B cell (primary cell): ENCODE results near the gene GUF1. TPM values are rescaled to one million over a fixed set of nuclear protein-coding genes. Genes with fewer than 3 reads are reported as not detected.
"Not testable (repeated sequence)": the region's sequence is repeated elsewhere in the genome, so short reads cannot be mapped to it uniquely, and the experiment has no call there.

Experiments used
- ATAC-seq: fragments of 200-7000 bp; cut with Tn5 transposase; one replicate; pipeline ENCODE4 v1.10.0; 2021; ENCODE audit warnings: low read depth, mild to moderate bottlenecking, moderate number of reproducible peaks, moderate library complexity
- CTCF ChIA-PET: fragments of 350-600 bp; sonication (Branson Sonifier 250); formaldehyde crosslinking; loops from one replicate; lab custom pipeline; 2021; ENCODE audit warnings: antibody characterized with exemption, inconsistent platforms; lab: Charles Lee
- POLR2A ChIA-PET: fragments of 350-600 bp; sonication (Branson Sonifier 250); formaldehyde crosslinking; loops from one replicate; lab custom pipeline; 2021; ENCODE audit warnings: antibody characterized with exemption; lab: Charles Lee
- DNase-seq: peaks from one replicate; pipeline ENCODE4 v3.0.0; 2013
- H2AFZ ChIP-seq: 2 replicates; pipeline ENCODE4 v1.6.1; 2012; ENCODE audit warnings: mild to moderate bottlenecking, low read depth, low read length; ENCODE audit not compliant: insufficient read depth, poor library complexity, severe bottlenecking
- H3K27ac ChIP-seq, 2 donors: 1 replicate in 1 of 2; 2 replicates in 1 of 2; pipeline ENCODE4 v1.5.1; 2012 to 2013; ENCODE audit warnings: low read length in 2 of 2, mild to moderate bottlenecking in 2 of 2, moderate library complexity in 1 of 2
- H3K27me3 ChIP-seq, 4 experiments: fragments of 200-600 bp in 1 of 4; sonication (generic) in 1 of 4; replicated peaks in 1 of 4; 1 replicate in 2 of 4; 2 replicates in 2 of 4; pipeline versions ENCODE4 v1.6.1 to v1.7.0; 2013 to 2016; ENCODE audit warnings: low read length in 3 of 4, mild to moderate bottlenecking in 2 of 4, mixed read lengths in 1 of 4, moderate library complexity in 1 of 4; ENCODE audit not compliant: insufficient read depth in 4 of 4, control insufficient read depth in 3 of 4; ENCODE audit errors: control extremely low read depth in 1 of 4
- H3K36me3 ChIP-seq, 2 experiments: replicated peaks in 1 of 2; 1 replicate in 1 of 2; 2 replicates in 1 of 2; pipeline versions ENCODE4 v1.6.1 to v1.7.1; 2013; ENCODE audit warnings: low read length in 1 of 2; ENCODE audit not compliant: insufficient read depth in 2 of 2, control insufficient read depth in 1 of 2; ENCODE audit errors: control extremely low read depth in 1 of 2, extremely low read depth in 1 of 2
- H3K4me1 ChIP-seq, 2 donors: fragments of 200-600 bp in 1 of 2; sonication (generic) in 1 of 2; 1 replicate in 1 of 2; 2 replicates in 1 of 2; pipeline versions ENCODE4 v1.5.1 to v1.6.1; 2013 to 2017; ENCODE audit warnings: low read length in 2 of 2; ENCODE audit not compliant: control insufficient read depth in 2 of 2, insufficient read depth in 2 of 2
- H3K4me2 ChIP-seq: replicated peaks from 2 replicates; pipeline ENCODE3; 2012; ENCODE audit warnings: mild to moderate bottlenecking, low read depth, low read length; ENCODE audit not compliant: poor library complexity, severe bottlenecking
- H3K4me3 ChIP-seq, 5 experiments: fragments of 200-600 bp in 1 of 5; sonication (generic) in 1 of 5; 1 replicate in 3 of 5; 2 replicates in 2 of 5; pipeline versions ENCODE4 v1.5.1 to v1.7.0; 2011 to 2016; ENCODE audit warnings: low read length in 4 of 5, mild to moderate bottlenecking in 4 of 5, low read depth in 2 of 5, control low read depth in 1 of 5, moderate library complexity in 1 of 5; ENCODE audit not compliant: insufficient read depth in 1 of 5; ENCODE audit errors: control extremely low read depth in 1 of 5, extremely low read depth in 1 of 5
- H3K79me2 ChIP-seq: fragments of 200-600 bp; sonication (generic); one replicate; pipeline ENCODE4 v1.6.0; 2016; ENCODE audit warnings: low read length; ENCODE audit not compliant: control insufficient read depth, insufficient read depth
- H3K9ac ChIP-seq: fragments of 200-600 bp; sonication (generic); 2 replicates; pipeline ENCODE4 v1.6.1; 2017; ENCODE audit warnings: mild to moderate bottlenecking, low read length, moderate library complexity
- H3K9me3 ChIP-seq, 3 donors: one replicate each; pipeline versions ENCODE4 v1.6.1 to v1.7.1; 2013; ENCODE audit warnings: low read length in 2 of 3; ENCODE audit not compliant: control insufficient read depth in 2 of 3, insufficient read depth in 1 of 3; ENCODE audit errors: control extremely low read depth in 1 of 3
- H4K20me1 ChIP-seq: 2 replicates; pipeline ENCODE4 v1.6.0; 2012; ENCODE audit warnings: mild to moderate bottlenecking, low read length; ENCODE audit not compliant: insufficient read depth, control insufficient read depth, poor library complexity, severe bottlenecking
- H3K27ac Mint-ChIP-seq: one replicate; pipeline ENCODE4 v1.8.0; 2021; ENCODE audit warnings: mixed read lengths
- H3K27me3 Mint-ChIP-seq: one replicate; pipeline ENCODE4 v1.8.0; 2021; ENCODE audit warnings: mixed read lengths
- H3K4me1 Mint-ChIP-seq: one replicate; pipeline ENCODE4 v1.8.0; 2021; ENCODE audit warnings: mixed read lengths
- H3K4me3 Mint-ChIP-seq: one replicate; pipeline ENCODE4 v1.8.0; 2021; ENCODE audit warnings: mixed read lengths
- H3K9me3 Mint-ChIP-seq: one replicate; pipeline ENCODE4 v1.8.0; 2022; ENCODE audit warnings: mixed read lengths; ENCODE audit not compliant: insufficient read depth
- CTCF ChIP-seq: fragments of 200-600 bp; IDR thresholded peaks from one replicate; pipeline ENCODE4 v1.8.0; 2022; ENCODE audit warnings: antibody characterized with exemption, mild to moderate bottlenecking
- EZH2 ChIP-seq: IDR thresholded peaks from 2 replicates; pipeline ENCODE4 v1.6.1; 2012; ENCODE audit warnings: borderline replicate concordance, low read depth, mild to moderate bottlenecking, moderate library complexity, low read length; ENCODE audit not compliant: insufficient read depth, poor library complexity, severe bottlenecking
- WGBS: methylation state at CpG from one replicate; pipeline ENCODE4 v1.1.5; 2013; ENCODE audit warnings: missing lambda C conversion rate; ENCODE audit not compliant: insufficient coverage; 5-methylcytosine and 5-hydroxymethylcytosine counted together
- intact Hi-C: fragments of 100-400 bp; cut with micrococcal nuclease; formaldehyde crosslinking; loops from one replicate; pipeline ENCODE4 v1.10.0; 2022
- polyA plus RNA-seq: library from polyadenylated mRNA; depleted of rRNA; stranded (reverse); fragments of >200 nt; gene quantifications from 2 replicates; pipeline ENCODE4 v1.2.3, GENCODE V29; 2012
- total RNA-seq, 2 donors: library from RNA; stranded (reverse); fragments of 120-200 nt in 1 of 2; gene quantifications; 1 replicate in 1 of 2; 2 replicates in 1 of 2; pipeline versions ENCODE4 v1.2.3 to v1.2.4, GENCODE V29; 2013 to 2022

The GUF1 gene
- total and polyA plus RNA-seq, 2 donors (not counting 1 experiment from before 2014, with no cell fraction given), result 9.6 to 24.2 TPM

- no peak for TF ChIP-seq EZH2
- no peak for TF ChIP-seq CTCF
- H3K9ac ChIP-seq, result no peak overlapping the region
- H3K9me3 Mint-ChIP-seq, result no peaks in the 10 kb centered on the region
- peak overlapping the region; percentile 93 for H3K4me3 Mint-ChIP-seq
- no peaks in the 10 kb centered on the region for H3K36me3 ChIP-seq
- no peak overlapping the region for H3K27ac ChIP-seq
- peak overlapping the region; percentile 86 for H2AFZ ChIP-seq
- peak; percentile 8 for DNase-seq
- intact Hi-C loops, result loop anchor here (5.0 kb wide), 1 partner anchor 35 kb away; no protein-coding TSS in a partner anchor
- H3K4me2 ChIP-seq, result peak overlapping the region; percentile 83
- peaks cover 17 to 20% of the 10 kb centered on the region in 2 donors for H3K4me1 ChIP-seq
- no peak for ATAC-seq
- peaks cover 0 to 1% (median 0%) of the 10 kb centered on the region in 3 donors for H3K9me3 ChIP-seq
- CTCF ChIA-PET, result interaction anchor here (0.9 to 1.8 kb wide), 3 partner anchors 11 to 50 kb away, joined by 3 to 4 read pairs (median 4); partner anchors contain the start of gene GUF1
- peaks cover 10% of the 10 kb centered on the region for H4K20me1 ChIP-seq
- peak overlapping the region in 1 of 5 experiments; percentile 69 for H3K4me3 ChIP-seq
- H3K79me2 ChIP-seq, result peaks cover 49% of the 10 kb centered on the region
- POLR2A ChIA-PET, result no interaction called here
- peaks cover 34% of the 10 kb centered on the region for H3K4me1 Mint-ChIP-seq
- no peaks in the 10 kb centered on the region for H3K27me3 ChIP-seq
- 98% methylated on average over 5 of the region's 6 CpGs for WGBS
- peaks cover 6% of the 10 kb centered on the region for H3K27me3 Mint-ChIP-seq
- H3K27ac Mint-ChIP-seq, result no peak overlapping the region
Measured at GRCh38 chr4:44727471-44727870, 49.3 kb downstream of the GUF1 start.

- H3K27me3 ChIP-seq, H3K27ac Mint-ChIP-seq, H3K36me3 ChIP-seq, H2AFZ ChIP-seq, DNase-seq, H4K20me1 ChIP-seq, H3K9me3 ChIP-seq, H3K9me3 Mint-ChIP-seq, H3K4me2 ChIP-seq, CTCF ChIA-PET, H3K9ac ChIP-seq, H3K27ac ChIP-seq, POLR2A ChIA-PET, H3K4me3 ChIP-seq, H3K4me3 Mint-ChIP-seq, ATAC-seq: not testable (repeated sequence)
- peaks cover 16% of the 10 kb centered on the region for H3K27me3 Mint-ChIP-seq
- peaks cover 17 to 20% of the 10 kb centered on the region in 2 donors for H3K4me1 ChIP-seq
- intact Hi-C loops, result loop anchor here (5.0 kb wide), 1 partner anchor 36 kb away; no protein-coding TSS in a partner anchor
- peaks cover 26% of the 10 kb centered on the region for H3K4me1 Mint-ChIP-seq
- WGBS, result 100% methylated on average over 1 of the region's 9 CpGs
- peaks cover 40% of the 10 kb centered on the region for H3K79me2 ChIP-seq
Measured at GRCh38 chr4:44728694-44729093, 50.5 kb downstream of the GUF1 start.
